Measurements from ENCODE around the gene AICDA.

DNA sequence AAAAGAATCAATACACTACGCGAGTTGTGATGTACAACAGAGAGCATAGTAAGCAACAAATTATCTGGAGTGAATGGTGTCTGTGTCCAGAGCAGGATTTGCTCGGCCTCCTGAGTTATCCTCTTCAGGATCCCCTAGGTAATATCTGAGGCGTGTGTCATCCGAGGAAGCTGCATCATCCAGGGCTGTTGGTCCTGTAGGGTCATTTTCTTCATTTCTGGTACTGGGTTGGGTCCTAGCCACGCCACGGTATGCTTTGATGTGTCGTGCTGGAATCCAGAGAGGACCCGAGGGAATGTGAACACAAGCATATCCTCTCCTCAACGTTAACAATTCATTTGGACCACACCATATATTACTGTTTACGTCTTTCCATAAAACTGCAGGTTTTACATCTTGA, 53.0 kb downstream of the AICDA start:
- TF ChIP-seq, protein P1, sequence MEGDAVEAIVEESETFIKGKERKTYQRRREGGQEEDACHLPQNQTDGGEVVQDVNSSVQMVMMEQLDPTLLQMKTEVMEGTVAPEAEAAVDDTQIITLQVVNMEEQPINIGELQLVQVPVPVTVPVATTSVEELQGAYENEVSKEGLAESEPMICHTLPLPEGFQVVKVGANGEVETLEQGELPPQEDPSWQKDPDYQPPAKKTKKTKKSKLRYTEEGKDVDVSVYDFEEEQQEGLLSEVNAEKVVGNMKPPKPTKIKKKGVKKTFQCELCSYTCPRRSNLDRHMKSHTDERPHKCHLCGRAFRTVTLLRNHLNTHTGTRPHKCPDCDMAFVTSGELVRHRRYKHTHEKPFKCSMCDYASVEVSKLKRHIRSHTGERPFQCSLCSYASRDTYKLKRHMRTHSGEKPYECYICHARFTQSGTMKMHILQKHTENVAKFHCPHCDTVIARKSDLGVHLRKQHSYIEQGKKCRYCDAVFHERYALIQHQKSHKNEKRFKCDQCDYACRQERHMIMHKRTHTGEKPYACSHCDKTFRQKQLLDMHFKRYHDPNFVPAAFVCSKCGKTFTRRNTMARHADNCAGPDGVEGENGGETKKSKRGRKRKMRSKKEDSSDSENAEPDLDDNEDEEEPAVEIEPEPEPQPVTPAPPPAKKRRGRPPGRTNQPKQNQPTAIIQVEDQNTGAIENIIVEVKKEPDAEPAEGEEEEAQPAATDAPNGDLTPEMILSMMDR (IDR thresholded peaks at IDR 0.05 in 2 of 3, conservative IDR thresholded peaks at IDR 0.05 in 1 of 3; ENCODE audit: borderline replicate concordance in 1 of 3, insufficient read depth in 1 of 3, low read depth in 2 of 3, low read length in 2 of 3): no peak
- TF ChIP-seq RAD21 (IDR thresholded peaks at IDR 0.05; ENCODE audit: low read depth): no peak
- TF ChIP-seq REST (IDR thresholded peaks at IDR 0.05; ENCODE audit: low read depth): no peak
- TF ChIP-seq POLR2A (IDR thresholded peaks at IDR 0.05; ENCODE audit: borderline replicate concordance, extremely low read depth, insufficient read depth, insufficient read length): no peak
- TF ChIP-seq ZNF274 (IDR thresholded peaks at IDR 0.05; ENCODE audit: low read depth, low read length): no peak
- TF ChIP-seq, protein P2, sequence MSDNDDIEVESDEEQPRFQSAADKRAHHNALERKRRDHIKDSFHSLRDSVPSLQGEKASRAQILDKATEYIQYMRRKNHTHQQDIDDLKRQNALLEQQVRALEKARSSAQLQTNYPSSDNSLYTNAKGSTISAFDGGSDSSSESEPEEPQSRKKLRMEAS (IDR thresholded peaks at IDR 0.05): no peak
- TF ChIP-seq EZH2 (IDR thresholded peaks at IDR 0.05): no peak

All from HCT116 (cell line).